ENCODE data around the gene MED12.

MED12 gene

GRCh38 chrX:71107762-71108360 lies 10.5 kb upstream of the MED12 start:
- DNase-seq = no peak

GRCh38 chrX:71109051-71109450 lies 9.3 kb upstream of the MED12 start:
- DNase-seq = no peak

- DNase-seq = no peak
Measured at GRCh38 chrX:71111141-71111843, 7.1 kb upstream of the MED12 start, which contains the start of gene IL2RG. IL2RG (minus strand) TSS chrX:71111577; CDS start chrX:71111539, 38 bp downstream.

DNA sequence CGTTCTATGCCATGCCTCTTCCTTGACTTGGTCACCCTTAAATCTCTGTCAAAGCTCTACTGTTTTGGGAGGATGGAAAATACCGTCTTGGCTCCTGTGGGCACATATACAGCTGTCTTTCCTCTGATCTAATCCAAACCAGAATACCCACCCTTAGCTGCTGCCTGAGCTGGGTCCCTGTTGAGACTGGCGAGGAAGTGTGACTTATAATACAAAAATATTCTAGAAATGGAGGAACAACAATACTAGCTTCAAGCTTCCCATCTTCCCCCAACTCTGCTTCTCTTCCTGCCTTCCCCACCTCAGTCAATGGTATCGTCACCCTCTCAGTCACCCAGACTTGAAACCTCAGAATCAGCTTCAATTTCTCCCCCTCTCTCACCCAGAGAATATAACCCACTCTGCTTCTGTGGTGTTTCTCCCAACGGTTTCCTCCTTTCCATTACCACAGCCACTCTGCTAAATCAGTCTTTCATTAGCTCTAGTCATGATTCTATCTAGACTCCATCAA lies 6.4 kb upstream of the MED12 start:
- DNase-seq = no peak

DNA sequence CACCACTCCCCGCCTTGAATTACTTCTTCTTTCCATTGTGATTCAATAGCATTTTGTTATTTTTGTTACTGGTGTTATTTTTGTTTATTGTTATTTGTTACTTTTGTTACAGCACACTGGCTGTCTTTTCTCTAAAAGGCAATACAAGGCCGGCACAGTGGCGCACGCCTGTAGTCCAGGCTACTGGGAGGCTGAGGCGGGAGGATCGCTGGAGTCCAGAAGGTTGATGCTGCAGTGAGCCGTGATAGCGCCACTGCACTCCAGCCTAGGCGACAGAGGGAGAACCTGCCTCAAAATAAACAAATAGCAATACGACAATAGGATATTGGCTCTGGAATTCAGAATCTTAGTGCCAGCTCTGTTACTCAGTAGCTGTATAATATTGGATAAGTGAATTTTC lies 1.0 kb upstream of the MED12 start:
- DNase-seq = no peak

GRCh38 chrX:71118985-71119535 lies 664 bp downstream of the MED12 start:
- no peak for DNase-seq

DNA sequence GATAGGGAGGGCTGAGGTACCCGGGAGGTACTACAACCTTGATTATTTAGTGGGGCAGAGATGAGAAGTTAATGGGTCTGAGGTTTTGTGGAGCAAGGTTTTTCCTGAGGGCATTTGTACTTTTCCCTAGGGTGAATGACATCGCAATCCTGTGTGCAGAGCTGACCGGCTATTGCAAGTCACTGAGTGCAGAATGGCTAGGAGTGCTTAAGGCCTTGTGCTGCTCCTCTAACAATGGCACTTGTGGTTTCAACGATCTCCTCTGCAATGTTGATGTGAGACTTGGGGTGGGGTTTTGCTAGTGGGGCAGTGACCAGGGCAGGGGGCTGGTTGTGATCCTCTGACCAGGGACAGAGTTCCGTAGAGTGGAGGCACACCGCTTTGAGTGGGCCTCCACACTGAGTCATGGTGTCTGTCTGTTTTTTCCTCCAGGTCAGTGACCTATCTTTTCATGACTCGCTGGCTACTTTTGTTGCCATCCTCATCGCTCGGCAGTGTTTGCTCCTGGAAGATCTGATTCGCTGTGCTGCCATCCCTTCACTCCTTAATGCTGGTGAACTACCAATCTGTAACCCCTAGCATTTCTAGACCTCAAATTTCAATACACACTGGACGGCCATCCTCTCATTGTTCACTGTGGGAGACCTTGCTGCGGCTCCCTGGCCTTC lies 9.9 kb downstream of the MED12 start:
- no peak for DNase-seq

GRCh38 chrX:71128915-71129765 lies 10.7 kb downstream of the MED12 start:
- peak; percentile 77 for DNase-seq

DNA sequence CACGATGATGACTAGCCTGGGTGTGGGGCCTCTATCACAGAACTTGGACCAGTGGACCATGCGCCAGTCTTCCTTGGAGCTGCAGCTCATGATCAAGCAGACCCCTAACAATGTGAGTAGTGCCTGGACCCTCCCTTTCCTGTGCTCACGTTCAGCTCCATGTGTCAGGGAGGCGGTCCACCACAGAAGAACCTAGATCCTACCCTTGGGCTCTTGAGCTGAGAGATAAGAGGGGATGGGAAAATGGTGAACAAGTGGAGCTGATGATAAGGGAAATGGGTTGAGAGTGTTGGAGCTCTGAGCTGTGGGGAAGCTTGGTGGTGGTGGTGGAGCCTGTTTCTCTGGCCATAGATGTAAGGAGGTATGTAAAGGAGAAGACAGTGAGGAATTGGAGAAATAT lies 13.1 kb downstream of the MED12 start:
- no peak for DNase-seq

- no peak for DNase-seq
Measured at GRCh38 chrX:71140440-71140839, 22.0 kb downstream of the MED12 start.

DNA sequence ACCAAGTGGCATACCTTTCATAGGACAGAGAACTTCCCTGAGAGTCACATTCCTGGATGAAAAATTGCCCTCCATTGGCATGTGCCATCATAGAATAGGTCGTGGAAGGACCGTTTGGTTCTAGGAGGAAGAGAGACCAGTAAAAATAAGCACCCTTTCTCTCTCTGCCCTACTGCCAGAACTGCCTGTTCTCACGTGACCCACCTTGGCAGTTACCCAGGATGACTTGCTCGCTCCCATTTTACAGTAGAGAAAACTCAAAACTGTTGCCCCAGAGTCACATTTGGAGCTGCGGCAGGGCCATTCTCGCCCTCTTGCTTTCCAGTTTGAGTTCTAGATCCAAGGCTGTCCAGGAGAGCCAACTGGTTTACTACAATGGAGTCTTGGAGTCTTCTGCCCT lies 25.1 kb downstream of the MED12 start:
- DNase-seq = no peak

GRCh38 chrX:71144651-71145050 lies 26.3 kb downstream of the MED12 start, which contains the start of gene NLGN3:
NLGN3 (plus strand) TSS chrX:71144841; CDS start chrX:71147750, 2,909 bp downstream.
- peak; percentile 64 for DNase-seq

GRCh38 chrX:71147496-71148277 lies 29.3 kb downstream of the MED12 start:
- no peak for DNase-seq

GRCh38 chrX:71148278-71148663 lies 29.9 kb downstream of the MED12 start:
- no peak for DNase-seq

DNA sequence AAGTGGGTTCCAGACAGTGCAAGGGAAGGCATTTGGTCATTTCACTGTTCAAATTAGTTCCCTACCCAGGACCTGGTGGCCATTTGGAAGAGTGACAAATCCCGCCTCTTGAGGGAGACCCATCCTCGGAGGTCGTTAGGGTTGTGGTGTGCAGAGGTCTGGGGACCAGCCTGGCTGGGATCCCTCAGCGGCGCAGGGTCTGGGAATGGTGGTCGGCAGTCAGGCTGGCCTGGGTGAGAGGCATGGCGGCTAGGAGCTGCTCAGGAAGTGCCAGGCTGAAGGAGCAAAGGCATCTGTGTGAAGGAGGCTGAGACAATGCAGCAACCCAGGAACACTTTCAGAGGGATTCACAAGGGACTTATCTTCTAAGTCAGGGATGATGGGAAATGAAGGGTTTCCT lies 33.0 kb downstream of the MED12 start:
- no peak for DNase-seq

DNA sequence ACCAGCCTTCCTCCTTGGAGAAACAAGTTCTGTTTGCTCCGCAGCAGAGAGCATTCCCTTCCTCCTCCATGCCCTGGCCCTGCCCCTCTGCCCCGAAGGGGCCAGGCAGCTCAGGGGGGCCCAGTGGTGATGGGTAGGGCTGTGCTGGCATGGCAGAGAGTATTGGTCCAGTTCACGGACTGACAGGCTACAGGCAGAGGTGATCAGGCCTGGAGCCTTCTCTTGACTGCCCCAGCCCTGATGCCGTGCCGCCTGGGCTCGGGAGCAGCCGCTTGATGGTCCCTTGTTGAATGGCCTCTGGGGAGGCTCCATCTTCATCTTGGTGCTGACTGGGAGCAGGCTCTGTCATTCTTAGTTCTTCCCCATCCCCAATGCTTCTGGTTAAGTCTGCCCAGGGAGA lies 35.8 kb downstream of the MED12 start:
- DNase-seq = no peak

GRCh38 chrX:71154641-71155040 lies 36.2 kb downstream of the MED12 start:
- no peak for DNase-seq

DNA sequence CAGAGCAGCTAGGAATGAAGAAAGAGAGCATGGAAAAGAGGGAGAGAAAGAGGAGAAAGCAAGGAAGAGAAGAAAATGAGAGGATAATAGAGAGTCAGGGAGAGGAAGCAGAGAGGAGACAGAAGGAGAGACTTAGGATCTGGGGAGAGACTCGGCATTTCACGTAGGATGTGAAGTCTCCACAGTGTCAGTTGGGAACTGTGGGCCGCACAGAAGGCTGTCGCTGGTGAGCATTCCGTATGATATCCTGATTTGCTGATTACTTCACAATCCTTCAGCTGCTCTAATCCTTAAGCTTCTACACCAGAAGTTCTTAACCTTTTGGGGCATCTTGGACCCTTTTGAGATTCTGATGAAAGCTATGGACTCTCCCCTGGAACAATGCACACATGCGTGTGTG lies 40.2 kb downstream of the MED12 start:
- DNase-seq = no peak

DNA sequence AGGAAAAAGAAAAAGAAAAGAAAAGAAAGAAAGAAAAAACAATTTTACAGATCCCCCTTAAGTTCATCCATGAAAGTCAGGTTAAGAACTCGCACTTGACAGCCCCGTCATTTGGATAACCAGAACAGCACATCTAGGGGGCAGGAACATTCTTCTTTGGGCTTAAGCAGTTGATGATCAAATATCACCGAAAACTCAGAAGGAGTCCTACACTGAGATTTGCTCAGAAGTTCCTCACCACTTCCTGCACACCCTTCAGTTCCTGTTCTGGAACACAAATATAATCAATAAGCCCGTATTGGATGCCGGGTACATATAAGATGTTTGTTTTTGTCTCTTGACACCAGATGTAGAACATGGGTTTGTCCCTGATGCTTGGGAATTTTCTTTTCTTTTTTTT lies 40.9 kb downstream of the MED12 start:
- DNase-seq = no peak

- no peak for DNase-seq
Measured at GRCh38 chrX:71160475-71160874, 42.1 kb downstream of the MED12 start.

GRCh38 chrX:71162981-71163380 lies 44.6 kb downstream of the MED12 start:
- DNase-seq = no peak

DNA sequence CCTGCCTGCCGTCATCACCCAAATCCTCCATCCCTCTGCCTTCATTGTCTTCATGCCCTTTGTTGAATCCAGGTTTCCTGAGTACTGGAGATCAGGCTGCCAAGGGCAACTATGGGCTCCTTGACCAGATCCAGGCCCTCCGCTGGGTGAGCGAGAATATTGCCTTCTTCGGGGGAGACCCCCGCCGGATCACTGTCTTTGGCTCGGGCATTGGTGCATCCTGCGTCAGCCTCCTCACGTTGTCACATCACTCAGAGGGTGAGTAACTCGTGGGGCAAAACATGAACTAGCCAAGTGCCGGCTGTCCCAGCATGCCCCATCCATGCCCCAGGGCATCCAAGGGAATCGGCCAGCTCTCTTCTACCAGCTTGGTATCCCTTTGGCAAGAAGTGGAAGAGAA lies 45.7 kb downstream of the MED12 start:
- DNase-seq = no peak
